ENCODE measurements around the gene MPPED1. TPM values are rescaled to one million over a fixed set of nuclear protein-coding genes. Genes with fewer than 3 reads are reported as not detected.

MPPED1 gene, protein sequence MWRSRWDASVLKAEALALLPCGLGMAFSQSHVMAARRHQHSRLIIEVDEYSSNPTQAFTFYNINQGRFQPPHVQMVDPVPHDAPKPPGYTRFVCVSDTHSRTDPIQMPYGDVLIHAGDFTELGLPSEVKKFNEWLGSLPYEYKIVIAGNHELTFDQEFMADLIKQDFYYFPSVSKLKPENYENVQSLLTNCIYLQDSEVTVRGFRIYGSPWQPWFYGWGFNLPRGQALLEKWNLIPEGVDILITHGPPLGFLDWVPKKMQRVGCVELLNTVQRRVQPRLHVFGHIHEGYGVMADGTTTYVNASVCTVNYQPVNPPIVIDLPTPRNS
- polyA plus RNA-seq (ENCODE audit: insufficient read length in 4 of 4) = 1 to 10 TPM in 1 of 4 donors, under 1 TPM in 3; 0.51 to 1.1 (median 0.86) TPM

DNA sequence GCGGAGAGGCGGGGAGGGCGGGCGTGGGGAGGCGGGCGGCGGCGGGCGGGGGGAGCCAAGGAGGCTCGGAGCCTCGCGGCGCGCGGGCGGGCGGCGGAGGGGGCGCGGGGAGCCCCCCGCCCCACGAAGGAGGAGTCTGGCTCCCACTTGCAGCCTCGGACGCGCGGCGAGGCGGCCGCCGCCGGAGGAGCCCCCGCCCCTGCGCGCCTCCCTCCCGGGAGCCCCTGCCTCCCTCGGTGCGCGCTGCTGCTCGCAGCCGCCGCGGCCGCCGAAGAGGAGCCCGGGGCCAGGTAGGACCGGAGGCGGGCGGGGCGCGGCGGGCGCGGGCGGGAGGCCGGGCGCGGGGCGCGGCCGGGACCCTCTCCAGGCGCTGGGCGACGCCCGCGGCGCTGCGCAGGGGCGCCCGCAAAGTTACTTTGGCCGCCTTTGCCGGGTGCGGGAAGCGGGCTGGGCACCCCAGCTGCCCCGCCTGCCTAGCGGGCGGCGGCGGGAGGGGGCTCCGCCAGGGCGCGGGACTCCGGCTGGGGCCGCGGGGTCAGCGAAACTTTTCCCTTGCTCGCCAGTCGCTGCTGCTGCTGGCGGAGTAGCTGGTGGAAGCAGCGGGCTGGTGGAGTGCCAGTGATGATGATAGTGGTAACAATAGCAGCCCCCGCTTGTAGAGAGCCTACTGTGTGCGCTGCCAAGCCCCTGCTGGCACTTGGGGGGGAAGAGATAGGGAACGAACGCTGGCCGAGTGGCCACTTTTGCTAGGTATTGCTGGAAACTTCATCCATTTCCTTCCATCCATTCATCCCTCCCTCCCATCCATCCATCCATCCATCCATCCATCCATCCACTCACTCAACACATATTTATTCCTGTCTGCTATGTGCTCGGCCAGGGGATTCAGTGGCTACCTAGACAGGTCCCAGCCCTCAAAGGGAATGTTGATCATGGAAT is at the start of gene MPPED1:
TSS of gene MPPED1 (plus strand) at position 146 of the 939 bp plus-strand sequence. CDS start 12,972 bp downstream, outside the sequence.
- DNase-seq (ENCODE audit: low read depth in 4 of 4, low spot score in 3 of 4) = no peak

DNA sequence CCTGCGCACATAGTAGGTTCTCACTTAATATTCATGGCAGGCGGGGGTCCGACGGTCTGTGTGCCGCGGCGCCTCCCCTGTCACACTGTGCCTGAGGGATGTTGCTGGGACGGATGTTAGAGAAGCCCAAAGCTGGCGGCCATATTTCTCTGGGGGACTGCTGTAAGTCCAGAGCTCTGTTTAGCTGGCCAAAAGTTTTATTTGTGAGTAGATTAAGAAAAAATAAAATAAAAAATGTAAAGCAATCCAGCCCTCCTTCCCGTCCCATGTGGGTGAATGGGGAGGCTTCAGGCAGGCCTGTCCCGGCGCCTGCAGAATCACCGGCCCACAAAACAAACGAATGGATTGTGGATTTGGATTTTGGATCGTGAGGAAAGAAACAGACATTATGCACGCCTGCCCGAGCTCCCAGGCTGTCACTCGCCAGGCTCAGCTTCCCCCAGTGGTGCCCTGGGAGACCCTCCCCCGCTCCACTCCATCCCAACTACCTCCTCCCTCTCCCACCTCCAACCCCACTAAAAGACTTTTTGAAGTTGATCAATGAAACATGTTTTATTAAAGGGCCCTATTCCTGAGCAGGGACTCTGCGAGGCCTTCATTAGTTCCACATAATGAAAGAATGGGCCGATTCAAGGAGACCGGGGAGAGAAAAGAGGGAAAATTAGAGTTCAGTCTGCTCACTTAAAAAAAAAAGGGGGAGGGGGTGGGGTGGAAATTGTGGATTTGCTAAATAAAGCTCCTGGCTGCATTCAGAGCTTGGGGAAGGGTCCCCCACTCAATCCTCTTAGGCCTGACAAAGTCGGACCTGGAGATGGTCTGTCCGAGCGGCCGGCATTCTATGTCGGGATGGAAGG is 48.3 kb upstream of the MPPED1 start:
- no peak for DNase-seq (ENCODE audit: low read depth in 4 of 4, low spot score in 3 of 4)

GRCh38 chr22:43364169-43364435 is 47.7 kb upstream of the MPPED1 start:
- DNase-seq (ENCODE audit: low read depth in 4 of 4, low spot score in 3 of 4) = no peak

- no peak for DNase-seq (ENCODE audit: low read depth in 4 of 4, low spot score in 3 of 4)
Observed at GRCh38 chr22:43365715-43366440, 45.9 kb upstream of the MPPED1 start.

DNA sequence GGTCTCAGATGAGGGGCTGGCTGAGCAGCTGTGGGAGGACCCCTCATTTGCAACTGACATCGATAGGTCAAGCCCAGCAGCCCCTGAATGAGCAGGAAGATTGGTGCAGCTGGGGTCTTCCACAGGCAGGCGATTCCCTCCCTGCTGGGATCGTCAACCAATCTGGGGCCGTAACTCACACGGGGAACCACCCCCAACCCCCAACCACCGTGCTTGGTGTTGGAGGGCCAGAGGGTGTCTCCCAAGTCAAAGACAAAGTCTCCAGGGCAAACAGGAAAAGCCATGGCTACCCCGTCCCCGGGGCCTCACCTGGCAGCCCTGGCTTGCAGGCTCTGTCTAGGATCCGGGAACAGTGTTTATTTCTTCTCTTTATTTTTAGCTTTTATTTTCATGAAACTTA is 41.8 kb upstream of the MPPED1 start:
- no peak for DNase-seq (ENCODE audit: low read depth in 4 of 4, low spot score in 3 of 4)

DNA sequence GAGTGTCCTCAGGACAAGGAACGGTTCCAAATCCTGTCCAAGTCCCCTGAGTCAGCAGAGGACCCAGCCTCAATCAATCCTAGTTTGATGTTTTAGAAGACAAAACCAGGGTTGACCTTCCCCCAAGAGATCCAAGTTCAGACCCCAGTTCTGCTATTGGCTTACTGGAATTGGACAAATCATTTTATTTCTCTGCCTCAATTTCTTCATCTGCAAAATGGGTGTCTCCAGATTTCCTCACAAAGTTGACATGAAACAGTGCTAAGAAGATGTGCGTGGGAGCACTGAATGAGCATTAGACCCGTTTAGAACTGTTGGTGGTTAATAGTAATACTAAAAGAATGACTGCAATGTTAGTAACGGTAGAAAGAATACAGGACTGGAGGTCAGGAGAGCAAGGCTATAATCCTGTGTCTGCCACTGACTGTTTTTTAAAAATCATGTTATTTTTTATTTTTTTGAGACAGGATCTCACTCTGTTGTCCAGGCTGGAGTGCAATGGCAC is 35.8 kb upstream of the MPPED1 start:
- no peak for DNase-seq (ENCODE audit: low read depth in 4 of 4, low spot score in 3 of 4)

GRCh38 chr22:43376765-43377547 is 34.9 kb upstream of the MPPED1 start:
- DNase-seq (ENCODE audit: low read depth in 4 of 4, low spot score in 3 of 4) = no peak

- DNase-seq (ENCODE audit: low read depth in 4 of 4, low spot score in 3 of 4) = no peak
Observed at GRCh38 chr22:43377548-43377895, 34.3 kb upstream of the MPPED1 start.

GRCh38 chr22:43377896-43378704 is 33.7 kb upstream of the MPPED1 start:
- peak in 1 of 4 donors; percentile 57 for DNase-seq (ENCODE audit: low read depth in 4 of 4, low spot score in 3 of 4)

- no peak for DNase-seq (ENCODE audit: low read depth in 4 of 4, low spot score in 3 of 4)
Observed at GRCh38 chr22:43381693-43382092, 30.1 kb upstream of the MPPED1 start.

DNA sequence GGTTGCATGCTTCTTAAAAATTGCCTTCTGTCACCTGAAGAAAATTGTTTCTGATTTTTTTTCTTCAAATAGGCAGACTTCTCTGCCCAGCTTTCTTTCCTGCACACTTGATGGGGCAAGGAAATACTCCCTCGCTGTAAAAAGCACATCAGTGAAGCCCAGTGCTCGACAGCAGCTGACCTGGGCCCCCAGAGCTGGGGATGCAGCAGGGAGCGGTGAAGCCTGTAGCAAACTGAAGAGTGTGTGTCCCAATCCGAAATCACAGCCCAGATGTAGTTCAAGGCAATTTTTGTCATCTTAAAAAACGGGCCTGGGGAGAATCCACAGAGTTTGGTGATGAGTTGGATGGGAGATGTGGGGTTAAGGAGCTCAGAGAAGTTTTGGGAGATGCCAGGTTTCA is 27.0 kb upstream of the MPPED1 start:
- DNase-seq (ENCODE audit: low read depth in 4 of 4, low spot score in 3 of 4) = no peak

GRCh38 chr22:43385770-43386641 is 25.8 kb upstream of the MPPED1 start:
- DNase-seq (ENCODE audit: low read depth in 4 of 4, low spot score in 3 of 4) = peak in 3 of 4 donors; percentile 75 to 79 (median 75)

GRCh38 chr22:43387815-43388214 is 24.0 kb upstream of the MPPED1 start:
- DNase-seq (ENCODE audit: low read depth in 4 of 4, low spot score in 3 of 4) = no peak

DNA sequence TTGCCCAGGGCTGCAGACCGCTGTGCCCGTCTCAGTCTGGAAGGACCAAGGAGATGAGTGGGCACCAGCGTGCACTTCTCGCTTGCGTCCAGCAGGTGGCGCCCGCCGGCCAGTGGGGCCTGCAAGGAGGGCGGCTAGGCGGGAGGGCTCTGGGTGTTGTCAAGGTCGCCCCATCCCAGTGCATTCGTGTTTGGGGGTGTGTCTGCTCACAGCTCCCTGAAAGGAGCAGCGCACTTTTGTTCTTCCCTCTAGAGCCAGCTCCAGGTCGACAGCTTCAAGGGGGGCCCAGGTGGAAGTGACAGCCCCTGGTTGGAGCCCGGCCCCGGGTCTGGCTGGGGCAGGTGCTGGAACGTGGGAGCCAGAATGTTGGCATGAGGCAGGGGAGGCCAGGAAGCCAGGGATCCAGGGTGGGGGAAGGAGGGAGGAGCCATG is 23.4 kb upstream of the MPPED1 start:
- peak in 1 of 4 donors; percentile 70 for DNase-seq (ENCODE audit: low read depth in 4 of 4, low spot score in 3 of 4)

- no peak for DNase-seq (ENCODE audit: low read depth in 4 of 4, low spot score in 3 of 4)
Observed at GRCh38 chr22:43389227-43389836, 22.5 kb upstream of the MPPED1 start.

- DNase-seq (ENCODE audit: low read depth in 4 of 4, low spot score in 3 of 4) = no peak
Observed at GRCh38 chr22:43390166-43390565, 21.6 kb upstream of the MPPED1 start.

DNA sequence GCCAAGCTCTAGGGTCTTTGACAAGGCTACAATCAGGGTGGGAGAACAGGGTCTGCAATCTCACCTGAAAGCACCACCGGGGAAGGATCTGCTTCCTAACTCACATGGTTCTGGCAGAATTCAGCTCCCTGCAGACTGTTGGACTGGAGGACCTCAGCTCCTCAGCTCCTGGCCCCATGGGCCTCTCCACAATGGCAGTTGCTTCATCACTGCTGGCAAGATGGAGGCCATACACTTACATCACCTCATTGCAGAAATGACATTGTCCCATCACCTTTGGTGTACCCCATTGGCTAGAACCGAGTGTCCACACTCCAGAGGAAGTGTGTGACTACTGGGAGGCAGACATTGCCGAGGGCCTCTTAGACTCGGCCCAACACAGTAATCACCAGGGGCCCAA is 20.9 kb upstream of the MPPED1 start:
- no peak for DNase-seq (ENCODE audit: low read depth in 4 of 4, low spot score in 3 of 4)
